Posterior vena cava (tissue), 2 donors: ENCODE data around the gene CDH23. TPM values are rescaled to one million over a fixed set of nuclear protein-coding genes. Genes with fewer than 3 reads are reported as not detected.

Experiments
- DNase-seq: peaks from one replicate; pipeline ENCODE4 v3.0.0-alpha.2; 2020; ENCODE audit warnings: low spot score
- intact Hi-C, 2 donors: fragments of 100-400 bp; cut with DNase I; formaldehyde crosslinking; loops; one replicate each; pipeline versions ENCODE4 v1.14.1 to v1.14.2; 2022 to 2023
- total RNA-seq, 2 donors: library from RNA; stranded (reverse); fragmentation: NEBNext Ultra II Directional; extraction: Animal tissue kit (Norgen Biotek cat#: 25700); gene quantifications; one replicate each; pipeline ENCODE4 v1.2.1, GENCODE V29; 2021
- donor health status: DM: yes; HTN: yes; CAD: no.
- donor health status: DM: yes; HTN: yes; CAD: no.

The CDH23 gene
- total RNA-seq, 2 donors from 2014 or later = 24.5 to 43.0 TPM

DNA sequence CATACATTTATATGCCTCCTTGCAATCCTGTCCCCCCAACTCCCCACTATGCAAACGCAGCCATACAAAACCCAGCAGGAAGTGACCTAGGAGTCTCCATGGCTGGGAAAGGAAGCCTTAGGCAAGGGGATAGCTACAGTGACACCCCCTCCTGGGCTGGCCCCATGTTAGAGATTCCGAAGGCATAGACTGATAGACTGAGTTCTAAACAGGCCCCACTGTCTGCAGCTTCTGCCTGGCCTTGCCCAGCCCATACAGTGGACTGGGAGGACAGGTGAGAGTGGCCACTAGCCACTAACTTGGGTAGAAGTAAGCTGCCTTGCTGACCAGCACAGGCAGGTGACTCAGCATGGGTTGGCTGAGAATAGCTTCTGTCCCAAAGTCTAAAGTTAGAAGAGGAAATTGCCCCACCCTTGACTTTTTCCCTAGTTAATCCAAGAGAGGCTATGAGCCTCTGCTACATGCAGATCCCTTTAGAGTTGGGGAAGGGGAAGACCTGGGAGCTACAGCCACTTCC is 216.6 kb downstream of the CDH23 start:
- DNase-seq = no peak
- intact Hi-C loops = loop anchor here in 1 of 2 donors (5.0 kb wide), 1 partner anchor 226 kb away; no protein-coding TSS in a partner anchor

- intact Hi-C loops = loop anchor here in 1 of 2 donors (5.0 kb wide), 1 partner anchor 227 kb away; no protein-coding TSS in a partner anchor
- DNase-seq = no peak
Measured at GRCh38 chr10:71613877-71614276, 217.2 kb downstream of the CDH23 start.

- no peak for DNase-seq
- intact Hi-C loops = loop anchor here in 1 of 2 donors (5.0 kb wide), 1 partner anchor 228 kb away; no protein-coding TSS in a partner anchor
Measured at GRCh38 chr10:71614946-71615345, 218.2 kb downstream of the CDH23 start.

- DNase-seq = no peak
- intact Hi-C loops = no loop called here
Measured at GRCh38 chr10:71615538-71616329, 219.0 kb downstream of the CDH23 start.

DNA sequence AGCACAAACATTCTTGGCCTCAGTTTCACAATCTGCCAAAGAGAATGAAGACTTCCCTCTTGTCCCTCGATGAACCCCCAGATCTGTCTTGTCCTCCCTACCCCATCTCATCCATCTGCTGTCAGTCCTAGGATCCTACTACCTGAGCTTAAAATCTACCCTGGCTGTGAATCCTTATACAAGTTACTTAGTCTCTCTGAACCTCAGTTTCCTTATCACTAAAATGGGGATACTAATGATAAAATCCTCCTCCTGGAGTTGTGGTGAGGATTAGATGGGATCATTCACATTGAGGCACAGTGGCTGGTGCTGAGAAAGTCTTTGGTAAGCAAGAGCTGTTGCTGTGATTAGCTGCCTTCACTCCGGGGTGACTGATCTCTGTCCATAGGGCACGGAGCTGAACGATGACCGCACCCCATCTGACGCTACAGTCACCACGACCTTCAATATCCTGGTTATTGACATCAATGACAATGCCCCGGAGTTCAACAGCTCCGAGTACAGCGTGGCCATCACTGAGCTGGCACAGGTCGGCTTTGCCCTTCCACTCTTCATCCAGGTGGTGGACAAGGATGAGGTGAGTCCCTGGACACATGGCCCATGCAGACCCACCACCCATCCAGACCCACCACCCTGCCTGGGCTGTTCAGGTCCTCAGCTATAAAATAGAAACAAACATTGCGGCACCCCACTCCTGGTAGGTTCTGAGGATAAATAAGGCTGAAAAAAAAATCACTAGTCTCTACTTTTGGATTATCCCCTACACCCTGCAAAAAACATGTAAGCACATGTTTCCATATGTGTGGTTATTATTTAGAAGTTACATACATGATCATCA is 220.3 kb downstream of the CDH23 start:
- intact Hi-C loops = no loop called here
- no peak for DNase-seq

- intact Hi-C loops = no loop called here
- no peak for DNase-seq
Measured at GRCh38 chr10:71618176-71618575, 221.5 kb downstream of the CDH23 start.

DNA sequence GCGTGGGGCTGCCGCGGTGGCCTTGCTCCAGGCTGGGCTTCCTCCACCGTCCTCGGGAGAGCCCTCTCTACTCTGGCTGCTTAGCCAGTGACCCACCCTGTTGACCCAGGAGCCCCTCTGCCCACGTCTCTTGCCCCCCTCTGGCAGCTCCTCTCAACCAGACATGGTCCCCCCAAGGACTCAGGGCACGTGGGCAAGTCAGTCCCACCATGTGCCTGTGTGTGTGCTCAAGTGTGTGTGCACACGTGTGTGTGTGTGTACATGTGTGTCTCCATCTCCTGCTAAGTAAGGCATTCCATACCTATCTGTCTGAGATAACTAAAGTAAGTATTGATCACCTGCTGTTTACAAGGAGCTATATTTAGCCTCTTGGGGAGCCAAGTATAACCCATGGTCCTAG is 221.9 kb downstream of the CDH23 start:
- no peak for DNase-seq
- intact Hi-C loops = no loop called here

DNA sequence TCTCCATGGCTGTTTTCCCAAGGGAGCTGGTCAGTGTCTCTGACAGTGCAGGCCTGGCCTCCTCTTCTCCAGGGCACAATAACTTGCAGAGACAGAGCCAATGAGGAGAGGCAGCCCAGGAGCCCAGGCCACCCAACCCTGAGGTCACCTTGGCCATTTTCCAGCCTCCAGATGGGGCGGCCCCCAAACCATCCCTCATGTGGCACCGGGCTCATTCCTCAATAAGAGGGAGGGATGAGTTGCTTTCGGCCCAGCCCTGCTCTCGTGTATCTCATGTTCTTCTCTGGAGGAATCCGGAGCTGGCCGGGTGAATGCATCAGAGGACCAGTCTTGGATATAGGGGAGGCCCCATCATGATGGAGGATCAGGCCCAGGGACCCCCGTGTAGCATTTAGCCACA is 223.9 kb downstream of the CDH23 start:
- intact Hi-C loops = no loop called here
- DNase-seq = no peak

DNA sequence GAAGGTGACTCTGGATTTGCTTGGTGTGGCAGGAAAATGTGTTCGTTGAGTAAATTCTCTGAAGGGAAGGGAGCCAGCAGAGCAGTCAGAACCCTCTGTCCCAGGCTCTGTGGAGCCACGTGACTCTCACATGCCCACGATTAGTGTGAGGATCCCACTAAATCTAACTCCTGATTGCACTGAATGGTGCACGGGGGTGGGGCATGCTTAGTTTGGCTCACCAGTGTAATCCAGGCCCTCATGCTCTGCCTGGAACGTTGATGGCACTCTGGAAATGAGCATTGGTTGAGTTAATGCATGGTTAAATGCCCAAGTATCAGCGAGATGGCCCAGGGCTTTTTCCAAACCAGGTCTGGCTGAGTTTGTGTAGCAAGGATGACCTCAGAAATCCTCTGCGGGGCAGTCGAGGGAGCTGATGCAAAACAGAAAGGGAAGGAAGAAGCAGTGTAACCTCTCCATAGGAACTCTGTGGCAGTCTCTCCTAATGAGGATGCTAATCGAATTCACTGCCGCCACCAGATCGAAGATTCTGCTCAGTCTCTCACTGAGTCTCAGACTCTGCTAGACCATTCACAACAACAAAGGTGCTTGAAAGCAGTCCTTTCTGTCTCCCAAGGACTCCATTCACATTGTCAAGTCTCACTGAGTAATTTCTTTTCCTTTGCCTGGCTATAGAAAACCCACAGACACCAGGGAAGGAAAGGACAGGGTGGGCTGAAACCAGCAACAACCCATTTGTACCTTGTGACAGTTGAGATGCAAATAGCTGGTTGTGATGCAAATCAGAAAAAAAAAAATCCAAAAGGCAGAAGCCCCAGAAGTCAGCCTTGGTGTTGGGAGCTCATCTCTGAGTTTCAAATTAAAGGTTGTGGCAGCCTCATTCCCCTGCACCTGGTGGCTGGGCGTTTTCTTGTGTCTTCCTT is 224.8 kb downstream of the CDH23 start:
- intact Hi-C loops = no loop called here
- no peak for DNase-seq

DNA sequence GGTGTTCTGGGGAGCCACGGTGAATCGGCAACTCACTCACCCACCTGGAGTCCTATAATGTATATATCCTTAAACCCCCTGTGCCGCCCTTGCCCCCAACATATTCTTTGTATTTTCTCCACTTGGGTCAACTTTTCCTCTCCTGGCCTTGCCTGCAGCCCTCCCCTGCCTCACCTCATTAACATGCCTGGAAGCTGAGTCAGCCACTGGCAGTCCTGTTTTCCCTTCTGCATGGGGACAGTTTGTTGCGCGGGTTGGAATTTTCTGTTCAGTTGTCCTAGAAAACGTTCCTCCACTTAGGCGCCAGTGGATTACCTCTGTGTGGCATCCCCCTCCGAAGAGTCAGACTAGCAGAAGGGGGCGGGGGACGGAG is 225.4 kb downstream of the CDH23 start:
- no peak for DNase-seq
- intact Hi-C loops = no loop called here

DNA sequence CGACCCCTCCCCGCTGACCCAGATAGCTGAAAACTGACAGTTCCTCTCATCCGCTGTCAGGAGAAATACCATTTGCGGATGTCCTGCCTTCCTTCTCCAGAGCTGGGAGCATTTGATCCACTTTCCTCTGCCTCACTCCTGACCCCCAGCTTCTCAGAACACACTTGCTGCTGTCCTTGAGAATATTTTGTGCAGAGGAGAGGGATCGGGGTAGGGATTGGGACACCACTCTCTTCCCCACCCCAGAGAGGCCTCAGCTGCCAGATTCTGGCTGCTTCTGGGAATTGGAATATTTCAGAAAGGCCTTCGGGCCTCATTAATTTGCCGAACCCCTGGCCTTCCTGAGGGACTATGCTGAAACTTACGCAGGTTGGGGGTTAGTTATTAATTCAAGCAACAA is 225.9 kb downstream of the CDH23 start:
- intact Hi-C loops = no loop called here
- DNase-seq = no peak

DNA sequence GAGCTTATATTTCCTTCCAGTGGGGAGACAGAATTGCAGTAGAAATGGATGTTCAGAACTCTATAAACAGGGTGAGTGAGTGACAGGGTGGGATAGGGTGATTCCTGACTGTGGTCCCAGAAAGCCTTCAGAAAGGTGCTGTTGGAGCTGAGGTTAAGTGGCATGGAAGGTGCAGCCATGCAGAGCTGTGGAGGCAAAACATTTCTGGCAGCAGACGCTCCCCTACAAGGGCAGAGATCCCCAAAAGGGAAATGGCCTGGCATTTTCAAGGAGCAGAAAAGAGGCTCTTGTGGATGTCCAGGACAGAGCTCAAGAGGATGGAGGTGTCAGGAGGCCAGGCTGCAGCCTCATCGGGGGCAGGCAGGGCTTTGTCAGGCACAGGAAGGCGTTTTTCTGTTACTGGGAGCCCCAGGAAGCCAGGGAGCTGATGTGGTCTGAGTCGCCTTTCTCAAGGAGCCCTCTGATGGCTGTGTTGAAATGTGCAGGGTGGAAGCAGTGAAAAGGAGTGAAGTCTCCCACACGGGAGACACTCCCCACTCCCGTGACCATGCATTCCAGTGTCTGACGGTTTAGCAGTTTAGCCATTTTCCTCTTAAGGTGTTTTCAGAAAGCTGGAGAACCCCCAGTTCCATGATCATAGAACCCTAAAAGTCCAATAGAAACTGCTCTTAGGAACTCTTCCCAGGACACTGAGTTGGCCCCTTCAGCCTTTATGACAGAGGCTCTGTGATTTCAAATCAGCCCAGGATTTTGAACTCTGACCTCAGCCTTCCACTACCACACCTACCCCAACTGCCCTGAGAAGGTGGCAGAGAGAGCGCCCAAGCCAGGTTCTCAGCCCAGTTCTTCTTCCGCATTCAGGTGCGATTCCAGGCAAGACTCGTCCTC is 226.6 kb downstream of the CDH23 start:
- no peak for DNase-seq
- intact Hi-C loops = no loop called here

- intact Hi-C loops = no loop called here
- no peak for DNase-seq
Measured at GRCh38 chr10:71623986-71624291, 227.2 kb downstream of the CDH23 start.

DNA sequence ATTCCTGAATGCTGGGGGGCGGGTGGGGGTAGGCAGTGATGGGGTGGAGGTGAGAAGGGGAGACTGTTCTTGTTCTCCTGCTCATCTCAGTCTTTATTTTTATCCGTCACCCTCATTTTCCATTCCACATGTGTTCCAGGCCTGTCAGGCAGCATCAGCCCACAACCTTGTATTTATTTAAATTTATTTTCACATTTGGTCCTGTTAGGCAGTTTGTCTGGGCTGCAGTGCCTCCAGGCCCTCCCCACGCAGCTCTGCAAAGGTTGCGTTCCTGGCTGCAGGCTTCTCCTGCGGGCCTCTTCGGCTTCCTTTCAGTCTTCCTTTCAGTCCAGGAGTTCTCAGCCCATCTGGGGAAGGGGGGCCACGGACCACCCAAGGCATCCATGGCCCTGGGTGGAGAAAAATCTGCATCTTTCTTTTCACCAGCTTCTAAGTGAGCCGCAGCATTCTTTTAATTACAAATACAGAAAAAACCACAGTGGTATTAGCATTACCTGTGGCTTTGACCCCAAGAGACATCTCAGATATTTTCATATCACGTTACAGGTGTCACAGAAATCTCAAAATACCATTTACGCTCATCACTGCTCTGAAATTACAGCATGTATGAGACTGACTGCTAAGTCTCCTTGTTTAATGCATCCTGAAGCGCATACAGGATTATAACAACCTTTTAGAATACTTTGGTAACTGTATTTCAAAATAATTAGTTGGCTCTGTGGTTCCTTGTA is 228.9 kb downstream of the CDH23 start:
- intact Hi-C loops = no loop called here
- DNase-seq = no peak

GRCh38 chr10:71627230-71627939 is 230.7 kb downstream of the CDH23 start:
- intact Hi-C loops = no loop called here
- DNase-seq = no peak

- intact Hi-C loops = no loop called here
- no peak for DNase-seq
Measured at GRCh38 chr10:71627956-71628355, 231.2 kb downstream of the CDH23 start.

DNA sequence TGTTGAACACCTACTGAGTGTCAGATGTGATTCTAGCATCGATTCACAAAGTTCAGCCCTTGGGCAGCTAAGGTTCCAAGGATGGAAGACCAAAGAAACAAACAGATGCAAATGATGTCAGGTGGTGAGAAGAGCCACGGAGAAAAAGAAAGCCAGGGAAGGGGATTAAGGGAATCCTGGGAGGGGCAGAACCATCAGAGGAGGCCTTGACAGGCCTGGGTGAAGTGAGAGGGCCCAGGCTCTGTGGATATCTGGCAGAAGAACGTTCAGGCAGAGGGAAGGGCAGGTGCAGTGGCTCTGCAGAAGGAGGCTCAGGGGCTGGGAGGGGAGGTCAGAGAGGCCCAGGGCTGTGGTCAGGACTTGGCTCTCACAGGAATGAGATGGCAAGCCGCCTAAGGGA is 232.4 kb downstream of the CDH23 start:
- DNase-seq = no peak
- intact Hi-C loops = no loop called here
